NCI-H1417 (cell line): ENCODE measurements around the gene SLC27A3.
"Not testable (repeated sequence)": the region's sequence is repeated elsewhere in the genome, so short reads cannot be mapped to it uniquely, and the experiment has no call there.

Experiments
- DNase-seq, 3 experiments: peaks; one replicate each; lab custom pipeline; 2025; lab: John Stamatoyannopoulos, UW

The SLC27A3 gene

DNA sequence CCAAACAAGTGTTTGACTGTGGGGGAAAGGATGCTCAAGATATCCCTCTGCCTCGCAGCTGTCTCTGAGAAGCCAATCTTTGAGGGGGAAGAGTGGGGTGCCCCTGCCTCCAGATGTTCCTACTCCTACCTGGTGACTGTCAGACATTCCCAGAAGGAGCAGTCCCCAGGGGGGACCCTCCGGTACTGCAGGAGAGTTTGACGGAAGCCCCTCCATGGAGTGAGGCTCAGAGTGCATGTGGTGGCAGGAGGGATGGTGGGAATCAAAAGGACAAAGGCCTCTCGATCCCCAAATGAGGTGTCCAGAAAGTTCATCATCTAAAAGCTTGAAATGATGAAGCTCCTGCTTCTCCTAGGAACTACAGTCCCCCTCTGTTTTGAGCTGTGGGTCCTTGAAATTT, 5.3 kb downstream of the SLC27A3 start:
- DNase-seq, result no peak

DNA sequence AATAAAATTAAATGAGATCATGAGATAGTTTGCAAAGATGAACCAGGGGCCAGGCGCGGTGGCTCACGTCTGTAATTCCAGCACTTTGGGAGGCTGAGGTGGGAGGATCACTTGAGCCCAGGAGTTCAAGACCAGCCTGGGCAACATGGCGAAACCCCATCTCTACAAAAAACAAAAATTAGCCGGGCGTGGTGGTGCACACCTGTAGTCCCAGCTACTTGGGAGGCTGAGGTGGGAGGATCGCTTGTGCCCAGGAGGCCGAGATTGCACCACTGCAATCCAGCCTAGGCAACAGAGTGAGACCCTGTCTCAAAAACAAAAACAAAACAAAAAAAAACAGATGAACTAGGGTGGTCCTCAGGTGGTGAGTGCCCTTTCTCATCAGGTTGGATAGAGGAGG, 7.4 kb downstream of the SLC27A3 start:
- DNase-seq, result not testable (repeated sequence)

DNA sequence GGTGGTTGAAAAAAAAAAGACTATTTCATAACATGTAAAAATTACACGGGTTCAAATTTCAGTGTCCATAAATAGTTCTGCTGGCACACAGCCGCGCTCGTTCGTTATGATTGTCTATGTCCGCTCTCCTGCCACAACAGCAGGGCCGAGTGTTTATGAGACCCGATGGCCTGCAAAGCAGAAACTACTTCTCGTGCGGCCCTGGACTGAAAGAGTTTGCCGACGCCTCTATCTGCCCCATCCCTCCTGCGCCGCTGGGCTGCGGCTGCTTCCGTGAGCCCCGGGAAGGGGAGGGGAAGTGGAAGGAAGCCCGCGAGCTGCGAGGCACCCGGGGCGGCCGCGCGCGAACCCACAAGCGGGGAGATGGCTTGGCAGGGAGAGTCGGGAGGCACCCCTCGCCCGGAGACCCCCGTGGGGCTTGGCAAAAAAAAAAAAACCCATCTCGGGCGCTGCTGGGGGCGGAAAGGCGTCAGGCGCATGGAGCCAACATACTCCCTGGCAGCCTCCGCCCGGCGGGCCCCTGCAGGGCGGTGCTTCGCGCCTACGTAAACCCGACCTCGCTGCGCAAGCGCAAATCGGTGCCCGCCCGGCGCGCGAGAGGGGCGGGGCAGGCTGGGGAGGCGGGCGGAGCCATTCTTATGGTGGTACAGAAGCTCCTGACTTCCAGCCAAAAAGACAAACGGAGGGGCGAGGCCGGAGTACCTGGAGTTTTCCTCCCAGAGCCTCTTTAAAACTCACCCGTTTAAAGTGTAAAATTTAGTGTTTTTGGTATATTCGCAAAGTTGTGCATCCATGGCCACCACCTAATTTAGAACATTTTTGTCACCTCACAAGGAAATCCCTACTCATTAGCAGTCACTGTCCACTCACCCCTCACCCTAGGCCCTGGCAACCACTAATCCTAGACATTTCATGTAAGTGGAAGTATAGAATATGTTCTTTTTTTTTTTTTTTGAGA, 8.3 kb downstream of the SLC27A3 start:
- peak; percentile 94 to 98 (median 95) for DNase-seq

DNA sequence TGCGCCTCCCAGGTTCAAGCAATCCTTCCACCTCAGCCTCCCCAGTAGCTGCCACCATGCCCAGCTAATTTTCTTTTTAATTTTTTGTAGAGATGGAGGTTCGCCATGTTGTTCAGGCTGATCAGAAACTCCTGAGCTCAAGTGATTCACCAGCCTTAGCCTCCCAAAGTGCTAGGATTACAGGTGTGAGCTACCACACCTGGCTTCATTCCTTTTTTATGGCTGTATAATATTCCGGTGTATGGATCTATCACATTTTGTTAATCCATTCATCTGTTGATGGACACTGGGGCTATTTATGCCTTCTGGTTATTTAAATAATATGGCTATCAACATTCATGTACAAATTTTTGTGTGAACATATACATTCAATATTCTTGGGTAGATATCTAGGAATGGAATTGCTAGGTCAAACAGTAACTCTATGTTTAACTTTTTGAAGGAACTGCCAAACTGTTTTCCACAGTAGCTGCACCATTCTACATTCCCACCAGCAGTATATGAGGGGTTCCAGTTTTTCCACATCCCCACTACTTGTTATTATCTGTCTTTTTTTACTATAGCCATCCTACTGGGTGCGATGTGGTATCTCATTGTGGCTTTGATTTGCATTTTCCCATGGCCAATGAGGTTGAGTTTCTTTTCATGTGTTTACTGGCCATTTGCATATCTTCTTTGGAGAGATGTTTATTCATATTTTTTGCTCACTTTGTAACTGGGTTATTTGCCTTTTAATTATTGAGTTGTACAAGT, 11.0 kb downstream of the SLC27A3 start:
- DNase-seq, result no peak

DNA sequence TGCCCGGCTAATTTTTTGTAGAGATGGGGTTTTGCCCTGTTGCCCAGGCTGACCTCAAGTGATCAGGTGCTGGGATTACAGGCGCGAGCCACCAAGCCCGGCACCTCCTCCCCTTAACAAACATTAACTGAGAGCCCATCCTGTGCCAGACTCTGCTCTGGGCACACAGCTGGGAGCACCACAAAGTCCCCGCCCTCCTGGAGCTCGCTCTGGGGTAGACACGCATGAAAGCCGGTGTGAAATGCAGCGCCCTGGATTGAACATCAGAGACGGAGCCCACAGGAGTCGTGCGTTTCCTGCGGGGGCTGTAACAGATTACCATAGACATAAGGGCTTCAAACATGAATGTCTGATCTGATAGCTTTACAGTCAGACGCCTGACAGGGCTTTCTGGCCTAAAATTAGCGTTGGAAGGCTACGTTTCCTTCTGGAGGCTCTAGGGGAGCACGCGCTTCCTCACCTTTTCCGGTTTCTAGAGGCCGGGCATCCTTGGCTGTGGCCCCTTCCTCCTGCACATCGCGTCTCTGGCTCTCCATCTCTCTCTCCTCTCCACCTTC, 14.3 kb downstream of the SLC27A3 start:
- DNase-seq, result no peak

DNA sequence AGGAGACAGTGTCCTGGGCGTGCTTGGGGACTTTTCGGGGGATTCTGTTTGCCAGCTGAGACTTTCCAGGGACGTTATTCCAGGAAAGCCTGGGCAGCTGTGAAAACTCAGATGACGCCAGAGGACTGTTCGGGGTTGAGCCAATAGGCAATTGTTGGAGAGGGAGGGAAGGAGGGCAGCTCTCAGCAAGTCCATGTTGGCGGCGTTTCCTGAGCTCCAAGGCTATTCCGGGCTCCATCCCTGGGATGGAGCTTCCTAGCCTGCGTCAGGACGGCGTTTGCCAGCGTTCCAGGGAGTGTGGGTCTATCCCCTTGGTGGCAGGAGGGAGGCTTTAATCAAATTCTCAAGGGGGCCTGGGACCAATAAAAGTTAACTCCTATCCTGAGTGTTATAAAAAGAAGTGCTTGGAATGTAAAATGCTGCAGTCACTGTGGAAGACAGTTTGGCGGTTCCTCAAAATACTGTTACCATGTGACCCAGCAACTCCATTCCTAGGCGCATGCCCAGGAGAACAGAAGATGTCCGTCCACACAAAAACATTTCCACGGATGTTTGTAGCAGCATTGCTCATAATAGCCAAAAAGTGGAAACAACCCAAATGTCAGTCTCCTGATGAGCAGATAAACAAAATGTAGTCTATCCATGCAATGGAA, 15.2 kb downstream of the SLC27A3 start:
- no peak for DNase-seq

DNA sequence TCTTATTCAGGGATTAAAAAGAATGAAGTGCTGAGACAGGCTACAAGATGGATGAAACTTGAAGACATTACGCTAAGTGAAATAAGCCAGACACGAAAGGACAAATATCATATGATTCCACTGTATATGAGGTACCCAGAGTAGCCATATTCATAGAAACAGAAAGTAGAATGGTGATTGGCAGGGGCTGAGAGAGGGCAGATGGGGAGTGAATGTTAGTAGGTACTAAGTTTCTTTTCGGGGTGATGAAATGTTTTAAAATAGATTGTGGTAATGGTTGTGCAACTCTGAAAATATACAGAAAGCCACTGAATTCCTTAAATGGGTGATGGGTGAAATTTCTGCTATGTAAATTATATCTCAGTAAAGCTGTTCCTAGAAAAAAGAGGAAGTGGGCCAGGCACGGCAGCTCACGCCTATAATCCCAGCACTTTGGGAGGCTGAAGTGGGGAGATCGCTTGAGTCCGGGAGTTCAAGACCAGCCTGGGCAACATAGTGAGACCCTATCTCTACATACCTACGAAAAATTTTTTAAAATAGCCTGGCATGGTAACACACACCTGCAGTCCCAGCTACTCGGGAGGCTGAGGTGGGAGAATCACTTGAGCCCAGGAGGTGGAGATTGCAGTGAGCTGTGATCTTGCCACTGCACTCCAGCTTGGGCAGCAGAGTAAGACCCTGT, 15.9 kb downstream of the SLC27A3 start:
- DNase-seq, result no peak

DNA sequence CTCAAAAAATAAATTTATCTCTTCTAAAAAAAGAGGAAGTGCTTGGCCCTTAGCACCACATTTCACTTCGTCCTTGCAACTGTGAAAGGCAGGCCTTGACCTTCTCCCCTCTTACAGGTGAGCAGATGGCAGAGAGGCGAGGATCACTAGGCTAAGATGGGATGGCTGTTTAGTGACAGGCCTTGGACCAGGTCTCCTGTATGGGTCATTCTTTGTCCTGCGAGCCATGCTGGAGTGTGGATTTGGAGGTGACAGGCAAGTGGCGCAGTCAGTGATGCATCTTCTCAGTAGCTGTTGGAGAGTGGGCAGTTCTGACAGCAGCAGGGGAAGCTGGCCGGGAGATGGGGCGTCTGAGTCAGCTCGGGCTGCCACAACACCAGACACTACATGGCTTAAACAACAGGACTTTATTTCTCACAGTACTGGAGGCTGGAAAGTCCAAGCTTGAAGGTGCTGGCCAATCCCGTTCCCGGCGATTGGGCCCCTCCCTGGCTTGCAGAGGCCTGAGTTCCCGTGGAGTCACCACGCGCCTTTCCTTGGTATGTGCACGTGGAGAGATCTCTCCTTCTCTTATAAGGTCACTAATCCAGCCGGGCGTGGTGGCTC, 16.5 kb downstream of the SLC27A3 start:
- DNase-seq, result no peak

DNA sequence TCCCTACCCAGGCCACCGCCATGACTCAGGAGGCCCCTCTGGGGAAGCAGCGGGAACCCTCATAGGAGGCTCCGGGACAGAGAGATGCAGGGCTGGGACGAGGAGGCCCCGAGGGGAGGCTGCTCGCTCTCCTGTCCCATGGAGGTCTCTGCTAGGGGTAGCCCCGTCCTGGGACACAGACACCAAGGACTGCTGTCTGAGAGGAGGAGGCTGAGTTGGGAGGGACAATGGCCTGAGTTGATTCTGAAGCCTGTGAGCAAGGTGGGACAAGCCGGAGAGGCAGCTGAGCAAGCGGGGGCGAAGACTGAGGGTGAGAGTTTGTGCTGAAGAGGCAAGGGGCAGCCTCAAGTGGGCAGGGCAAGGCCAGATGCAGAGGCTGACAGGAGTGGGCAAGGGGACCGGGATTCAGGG, 17.4 kb downstream of the SLC27A3 start:
- no peak for DNase-seq

DNA sequence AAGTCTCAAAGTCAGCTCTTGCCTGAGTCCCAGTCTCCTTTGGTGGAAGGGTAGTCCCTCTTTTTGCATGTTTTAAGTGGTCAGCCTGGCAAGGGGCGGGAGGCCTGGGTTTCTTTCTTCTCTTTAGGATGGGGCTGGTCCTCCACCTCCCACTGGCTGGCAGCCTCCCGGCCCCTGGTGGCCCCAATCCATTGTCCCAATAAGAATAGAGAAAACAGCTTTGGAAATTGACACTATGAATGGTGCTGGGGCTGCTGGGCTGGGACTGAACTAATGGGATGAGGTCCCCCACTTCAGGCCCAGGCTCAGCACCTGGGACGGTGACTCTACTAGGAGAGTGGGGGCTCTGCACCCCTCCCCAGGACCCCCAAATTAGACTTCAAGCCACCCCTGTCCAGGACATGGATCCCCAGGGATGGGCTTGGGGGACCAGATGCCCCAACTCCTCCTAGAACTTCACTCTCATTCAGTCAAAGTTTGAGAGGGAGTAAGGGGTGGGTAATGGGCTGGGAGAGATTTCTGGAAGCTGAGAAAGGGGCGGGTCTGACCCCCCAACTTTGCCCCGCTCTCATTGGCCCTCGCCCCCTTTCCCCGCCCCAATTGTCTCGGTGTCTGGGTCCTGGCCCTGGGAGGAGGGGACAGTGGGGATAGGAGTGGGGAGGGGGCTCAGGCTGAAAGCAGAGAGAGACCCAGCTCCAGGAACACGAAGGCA, 18.2 kb downstream of the SLC27A3 start:
- DNase-seq, result no peak

DNA sequence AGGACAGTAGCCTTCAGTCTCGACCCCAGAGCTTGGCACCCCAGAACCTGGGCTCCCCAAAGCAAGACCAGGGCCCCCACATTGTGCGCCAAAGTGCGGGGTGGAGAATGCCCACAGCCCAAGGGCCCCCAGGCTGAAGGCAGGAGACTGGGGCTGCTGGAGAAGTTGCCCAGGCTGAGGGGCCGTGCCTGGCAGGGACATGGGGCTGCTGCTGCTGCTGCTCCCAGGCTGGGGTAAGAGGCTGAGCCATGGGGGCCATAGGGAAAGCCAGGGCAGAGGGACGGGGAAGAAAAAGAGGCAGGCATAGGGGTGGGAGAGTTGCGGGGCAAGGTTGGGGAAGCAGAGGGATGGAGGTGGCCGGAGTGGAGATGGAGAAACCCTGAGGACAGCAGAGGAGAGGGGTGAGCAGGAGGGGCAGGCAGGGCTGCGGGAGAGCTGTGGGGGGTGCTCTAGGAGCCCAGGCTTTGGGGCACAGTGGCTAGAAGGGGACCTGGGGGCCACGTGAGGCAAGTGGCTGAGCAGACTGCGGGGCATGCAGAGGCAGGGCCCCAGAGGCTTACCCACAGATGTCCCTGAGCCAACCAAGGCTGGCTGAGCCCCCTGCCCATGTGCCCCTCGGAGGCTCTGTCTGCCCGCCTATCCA, 18.9 kb downstream of the SLC27A3 start:
- DNase-seq, result no peak

DNA sequence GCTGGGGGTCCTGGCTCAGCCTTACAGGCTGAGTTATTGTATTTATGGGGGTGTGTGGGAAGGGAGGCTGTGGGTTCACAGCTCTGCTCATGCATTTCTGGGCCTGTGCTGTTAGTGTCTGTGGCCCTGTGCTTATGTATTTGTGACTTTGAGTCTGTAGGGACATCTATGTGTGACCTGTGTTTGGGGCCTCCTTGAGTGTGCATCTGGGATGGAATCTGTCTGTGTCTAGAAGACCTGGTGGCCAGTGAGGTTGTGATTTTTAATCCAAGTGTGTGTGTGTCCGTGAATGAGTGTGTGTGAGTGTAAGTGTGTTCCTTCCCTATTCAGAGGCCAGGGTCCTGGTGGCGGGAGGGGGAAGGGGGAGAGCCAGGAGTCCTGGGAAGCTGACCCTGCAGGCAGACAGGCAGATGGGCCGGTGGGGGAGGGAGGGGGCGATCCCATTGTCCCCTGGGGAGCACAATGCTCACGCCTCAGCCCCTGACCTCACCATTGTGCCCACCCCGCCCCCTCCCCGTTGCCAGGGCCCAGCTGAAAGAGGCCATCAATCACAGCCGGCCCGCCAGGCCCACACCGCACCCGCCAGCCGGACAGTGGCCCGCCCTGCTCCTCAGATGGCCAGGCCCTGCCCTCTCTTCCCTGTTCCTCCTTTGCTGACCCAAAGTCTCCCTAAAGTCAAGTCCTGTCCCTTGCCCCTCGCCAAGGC, 19.6 kb downstream of the SLC27A3 start:
- peak in 2 of 3 experiments; percentile 30 to 53 for DNase-seq

DNA sequence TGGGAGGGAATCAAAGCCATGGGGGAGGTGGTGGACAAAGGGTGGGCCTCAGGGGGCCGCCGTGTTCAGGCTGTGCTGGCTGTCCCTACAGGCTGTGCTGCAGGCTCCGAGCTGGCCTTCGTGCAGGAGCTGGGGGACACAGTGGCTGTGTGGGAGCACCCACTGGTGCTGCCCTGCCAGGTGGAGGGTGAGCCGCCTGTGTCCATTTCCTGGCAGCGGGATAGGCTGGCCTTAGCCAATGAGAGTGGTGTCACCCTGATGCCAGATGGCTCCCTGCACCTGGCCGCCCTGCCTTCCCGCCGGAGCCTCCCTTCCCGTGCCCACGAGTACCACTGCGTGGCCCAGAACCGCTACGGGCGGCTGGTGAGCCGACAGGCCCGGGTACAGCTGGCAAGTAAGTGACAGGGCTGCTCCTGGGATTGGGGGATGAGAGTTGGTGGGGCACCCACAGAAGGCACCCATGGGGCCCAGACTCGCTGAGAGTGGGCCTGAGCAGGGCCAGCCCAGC, 20.2 kb downstream of the SLC27A3 start:
- peak in 2 of 3 experiments; percentile 30 to 44 for DNase-seq

DNA sequence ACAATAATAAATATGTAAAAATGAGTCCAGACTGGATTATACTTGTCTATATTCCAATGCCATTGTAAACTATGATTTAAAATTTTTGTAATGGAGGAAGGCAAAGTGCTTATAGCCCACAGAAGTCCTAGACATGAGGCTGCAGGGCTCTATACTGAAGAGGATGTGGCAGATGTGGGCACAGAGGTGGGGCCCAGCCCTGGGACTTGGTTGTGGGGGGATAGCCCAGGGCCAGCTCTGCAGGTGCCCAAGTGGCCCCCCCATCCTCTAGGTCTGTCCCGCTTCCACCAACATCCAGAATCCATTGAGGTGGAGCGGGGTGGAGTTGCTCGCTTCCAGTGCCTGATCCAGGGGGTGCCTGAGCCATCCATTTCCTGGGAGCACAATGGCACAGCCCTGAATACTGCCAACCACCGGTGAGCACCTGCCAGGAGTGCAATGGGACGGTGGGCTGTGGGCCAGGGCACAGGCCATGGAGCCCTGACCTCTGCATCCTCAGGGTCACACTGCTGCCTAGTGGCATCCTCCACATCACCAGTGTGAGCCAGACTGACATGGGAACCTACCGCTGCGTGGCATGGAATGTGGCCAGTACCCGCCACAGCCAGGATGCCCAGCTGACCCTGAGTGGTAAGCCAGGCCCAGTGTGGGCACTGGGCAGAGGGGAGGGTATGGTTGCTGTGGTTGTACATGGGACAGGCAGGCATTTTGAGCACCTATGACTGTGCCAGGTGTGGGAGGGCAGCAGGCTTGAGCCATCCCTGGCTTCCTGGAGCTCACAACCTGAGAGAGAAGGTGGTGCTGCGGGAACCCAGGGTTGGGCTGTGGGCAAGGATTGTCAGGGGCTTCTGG, 21.0 kb downstream of the SLC27A3 start:
- no peak for DNase-seq

DNA sequence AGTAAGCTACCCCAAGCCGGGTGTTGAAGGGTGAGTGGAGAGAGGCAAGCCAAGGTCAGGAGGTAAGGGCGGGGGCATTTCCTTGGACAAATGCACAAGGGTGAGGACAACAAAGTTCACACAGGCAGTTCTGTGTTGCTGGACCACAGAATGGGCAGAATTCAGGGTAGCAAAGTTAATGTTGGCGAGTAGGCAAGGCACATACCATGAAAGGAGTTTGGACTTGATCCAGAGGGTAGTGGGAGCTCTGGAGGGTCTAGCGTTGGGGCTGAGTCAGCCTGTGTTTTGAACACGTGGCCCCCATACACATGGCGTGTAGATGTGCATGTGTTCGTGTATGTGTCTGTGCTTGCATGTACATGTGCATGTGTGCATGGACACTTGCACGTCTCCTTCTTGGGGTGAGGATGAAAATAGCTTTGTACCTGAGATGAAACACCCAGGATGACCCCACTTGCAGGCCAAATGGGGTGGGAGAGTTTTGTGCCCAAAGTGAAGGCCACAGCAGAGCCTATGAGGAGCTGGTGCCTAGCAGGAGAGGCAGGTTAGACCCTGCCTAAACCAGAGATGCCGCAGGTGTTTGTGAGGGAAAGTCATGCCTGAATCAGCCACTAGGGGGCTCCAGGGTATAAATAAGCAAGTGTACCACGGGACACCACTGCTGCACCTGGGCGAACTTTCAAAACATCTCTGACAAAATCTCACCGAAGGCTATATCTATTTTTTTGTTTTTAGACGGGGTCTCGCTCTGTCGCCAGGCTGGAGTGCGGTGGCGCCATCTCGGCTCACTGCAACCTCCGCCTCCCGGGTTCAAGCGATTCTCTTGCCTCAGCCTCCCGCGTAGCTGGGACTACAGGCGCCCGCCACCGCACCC, 21.8 kb downstream of the SLC27A3 start:
- peak; percentile 49 to 91 (median 79) for DNase-seq

DNA sequence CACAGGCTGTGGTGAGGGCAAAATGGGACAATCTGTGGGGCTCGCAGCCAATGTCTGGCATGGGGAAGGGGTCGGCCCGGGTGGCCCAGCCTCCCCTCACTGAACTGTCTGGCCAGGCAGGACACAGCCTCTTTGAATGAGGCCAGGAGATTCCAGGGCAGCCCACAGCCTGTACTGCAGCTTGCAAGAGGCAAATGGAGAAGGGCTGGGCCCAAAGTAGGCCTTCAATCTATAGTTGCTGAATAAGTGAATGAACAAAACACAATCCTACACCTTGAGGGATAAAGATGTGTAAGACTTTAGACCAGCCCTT, 23.2 kb downstream of the SLC27A3 start:
- no peak for DNase-seq

DNA sequence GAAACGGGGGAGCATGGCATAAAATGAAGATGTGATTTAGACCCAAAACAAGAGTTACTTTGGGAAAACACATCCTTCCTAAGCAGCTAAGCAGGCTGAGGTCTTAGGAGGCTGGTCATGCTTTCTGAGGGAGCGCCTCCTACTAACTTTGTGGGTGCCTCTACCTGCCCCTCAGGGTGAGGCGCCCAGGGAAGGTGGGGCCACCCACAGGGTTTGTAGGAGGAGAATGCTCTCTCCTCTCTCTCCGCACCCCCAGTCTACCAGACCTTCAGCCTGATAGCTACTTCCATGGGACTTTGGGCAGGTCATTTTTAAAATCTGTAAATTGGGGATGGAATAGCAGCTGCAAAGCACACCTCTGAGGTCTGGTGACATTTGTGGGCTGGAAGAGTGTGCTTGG, 23.8 kb downstream of the SLC27A3 start:
- DNase-seq, result no peak
